HG02885 (cell line): Measurements from ENCODE around the gene TMEM41B.
A peak's percentile ranks its signal among the peaks of the same experiment; 100 is the strongest.
"Not testable (repeated sequence)": the region's sequence is repeated elsewhere in the genome, so short reads cannot be mapped to it uniquely, and the experiment has no call there.

ENCODE experiments used
- ATAC-seq: cut with Tn5 transposase; IDR thresholded peaks from one replicate; pipeline ENCODE4 v1.9.1; 2021; ENCODE audit warnings: mild to moderate bottlenecking; ENCODE audit not compliant: unreplicated experiment, poor library complexity

The TMEM41B gene

GRCh38 chr11:9264316-9265210 lies 49.8 kb downstream of the TMEM41B start:
- ATAC-seq, result peak; percentile 21

- ATAC-seq, result peak; percentile 74
Measured at GRCh38 chr11:9263840-9264315, 50.5 kb downstream of the TMEM41B start.

- ATAC-seq, result not testable (repeated sequence)
Measured at GRCh38 chr11:9260838-9261146, 53.6 kb downstream of the TMEM41B start.

- ATAC-seq, result no peak
Measured at GRCh38 chr11:9259981-9260837, 54.2 kb downstream of the TMEM41B start.

GRCh38 chr11:9258279-9258678 lies 56.1 kb downstream of the TMEM41B start:
- not testable (repeated sequence) for ATAC-seq

- no peak for ATAC-seq
Measured at GRCh38 chr11:9254416-9254815, 60.0 kb downstream of the TMEM41B start.

GRCh38 chr11:9253086-9253485 lies 61.3 kb downstream of the TMEM41B start:
- ATAC-seq, result no peak

- no peak for ATAC-seq
Measured at GRCh38 chr11:9251311-9251710, 63.1 kb downstream of the TMEM41B start.

- ATAC-seq, result peak; percentile 88
Measured at GRCh38 chr11:9250139-9250582, 64.2 kb downstream of the TMEM41B start.

GRCh38 chr11:9249252-9249651 lies 65.1 kb downstream of the TMEM41B start:
- no peak for ATAC-seq

- no peak for ATAC-seq
Measured at GRCh38 chr11:9247863-9248262, 66.5 kb downstream of the TMEM41B start.

GRCh38 chr11:9236242-9236641 lies 78.2 kb downstream of the TMEM41B start:
- ATAC-seq, result not testable (repeated sequence)

GRCh38 chr11:9232482-9232881 lies 81.9 kb downstream of the TMEM41B start:
- ATAC-seq, result no peak

- no peak for ATAC-seq
Measured at GRCh38 chr11:9231848-9232177, 82.6 kb downstream of the TMEM41B start.
